Neuronal stem cell (in vitro differentiated cells): Measurements from ENCODE around the gene GLRB.

Experiments used
- DNase-seq: peaks from one replicate; pipeline ENCODE4 v3.0.0-alpha.2; 2013; ENCODE audit warnings: low spot score
- H2AFZ ChIP-seq: one replicate; pipeline ENCODE4 v1.6.1; 2013; ENCODE audit warnings: mild to moderate bottlenecking, low read length, inconsistent platforms
- H2AK5ac ChIP-seq: 2 replicates; pipeline ENCODE4 v1.6.1; 2013; ENCODE audit warnings: low read depth, mild to moderate bottlenecking, inconsistent platforms, low read length, moderate library complexity, mixed read lengths
- H2BK120ac ChIP-seq: 2 replicates; pipeline ENCODE4 v1.6.1; 2013; ENCODE audit warnings: low read depth, mild to moderate bottlenecking, inconsistent platforms, low read length, moderate library complexity, mixed read lengths
- H2BK12ac ChIP-seq: one replicate; pipeline ENCODE4 v1.6.1; 2013; ENCODE audit warnings: low read length, inconsistent platforms
- H2BK15ac ChIP-seq: 2 replicates; pipeline ENCODE4 v1.6.1; 2013; ENCODE audit warnings: mild to moderate bottlenecking, low read length, inconsistent platforms, mixed read lengths
- H2BK5ac ChIP-seq: one replicate; pipeline ENCODE4 v1.6.1; 2013; ENCODE audit warnings: inconsistent platforms, mild to moderate bottlenecking, low read length, moderate library complexity
- H3K14ac ChIP-seq: one replicate; pipeline ENCODE4 v1.6.1; 2013; ENCODE audit warnings: low read length, inconsistent platforms
- H3K18ac ChIP-seq: 2 replicates; pipeline ENCODE4 v1.6.1; 2013; ENCODE audit warnings: low read length, inconsistent platforms
- H3K23ac ChIP-seq: 2 replicates; pipeline ENCODE4 v1.6.1; 2013; ENCODE audit warnings: low read depth, mild to moderate bottlenecking, mixed read lengths, low read length, inconsistent platforms; ENCODE audit not compliant: poor library complexity
- H3K27ac ChIP-seq: replicated peaks from 3 replicates; pipeline ENCODE4 v1.5.1; 2013; ENCODE audit warnings: low read length, inconsistent platforms
- H3K27me3 ChIP-seq, 3 experiments: 2 replicates each; pipeline ENCODE4 v1.6.1; 2013; ENCODE audit warnings: low read length in 3 of 3, mild to moderate bottlenecking in 2 of 3, inconsistent platforms in 1 of 3, low read depth in 1 of 3, mixed read lengths in 1 of 3, moderate library complexity in 1 of 3; ENCODE audit not compliant: control insufficient read depth in 3 of 3, insufficient read depth in 3 of 3
- H3K36me3 ChIP-seq, 2 donors: replicated peaks in 1 of 2; 2 replicates each; pipeline ENCODE4 v1.6.1; 2013; ENCODE audit warnings: low read length in 2 of 2; ENCODE audit not compliant: control insufficient read depth in 2 of 2, insufficient read depth in 2 of 2
- H3K4ac ChIP-seq: 2 replicates; pipeline ENCODE4 v1.6.1; 2013; ENCODE audit warnings: inconsistent platforms, mild to moderate bottlenecking, low read length, moderate library complexity
- H3K4me1 ChIP-seq, 2 donors: 1 replicate in 1 of 2; 2 replicates in 1 of 2; pipeline ENCODE4 v1.6.1; 2013; ENCODE audit warnings: low read length in 2 of 2, low read depth in 1 of 2; ENCODE audit not compliant: control insufficient read depth in 2 of 2, insufficient read depth in 1 of 2
- H3K4me2 ChIP-seq: one replicate; pipeline ENCODE4 v1.6.1; 2013; ENCODE audit warnings: mild to moderate bottlenecking, low read length, inconsistent platforms; ENCODE audit not compliant: insufficient read depth, poor library complexity, severe bottlenecking
- H3K4me3 ChIP-seq, 2 donors: 2 replicates each; pipeline ENCODE4 v1.5.1; 2013; ENCODE audit warnings: low read length in 2 of 2, mild to moderate bottlenecking in 2 of 2, inconsistent platforms in 1 of 2, moderate library complexity in 1 of 2
- H3K79me1 ChIP-seq: one replicate; pipeline ENCODE4 v1.6.1; 2013; ENCODE audit warnings: low read depth, mild to moderate bottlenecking, inconsistent platforms, low read length, moderate library complexity
- H3K9ac ChIP-seq: one replicate; pipeline ENCODE4 v1.6.1; 2013; ENCODE audit warnings: mild to moderate bottlenecking, low read depth, low read length, inconsistent platforms; ENCODE audit not compliant: poor library complexity
- H3K9me3 ChIP-seq, 2 donors: replicated peaks in 1 of 2; 2 replicates each; pipeline versions ENCODE3 to v1.6.1; 2013; ENCODE audit warnings: low read length in 2 of 2, mild to moderate bottlenecking in 2 of 2, inconsistent platforms in 1 of 2, low read depth in 1 of 2, mixed read lengths in 1 of 2, moderate library complexity in 1 of 2; ENCODE audit not compliant: control insufficient read depth in 2 of 2, insufficient read depth in 1 of 2
- H4K8ac ChIP-seq: one replicate; pipeline ENCODE4 v1.6.1; 2013; ENCODE audit warnings: low read depth, mild to moderate bottlenecking, inconsistent platforms, low read length, moderate library complexity
- H4K91ac ChIP-seq: one replicate; pipeline ENCODE4 v1.6.1; 2013; ENCODE audit warnings: low read length, low read depth, mild to moderate bottlenecking, inconsistent platforms; ENCODE audit not compliant: poor library complexity
- WGBS, 2 donors: extraction: QIAGEN DNeasy Blood & Tissue Kit; methylation state at CpG; one replicate each; pipeline ENCODE4 v1.1.7; 2013; ENCODE audit warnings: missing lambda C conversion rate in 2 of 2, mixed read lengths in 1 of 2; ENCODE audit not compliant: insufficient read length in 2 of 2, insufficient replicate concordance in 1 of 2; ENCODE audit errors: extremely low coverage in 2 of 2; 5-methylcytosine and 5-hydroxymethylcytosine counted together

Gene GLRB

DNA sequence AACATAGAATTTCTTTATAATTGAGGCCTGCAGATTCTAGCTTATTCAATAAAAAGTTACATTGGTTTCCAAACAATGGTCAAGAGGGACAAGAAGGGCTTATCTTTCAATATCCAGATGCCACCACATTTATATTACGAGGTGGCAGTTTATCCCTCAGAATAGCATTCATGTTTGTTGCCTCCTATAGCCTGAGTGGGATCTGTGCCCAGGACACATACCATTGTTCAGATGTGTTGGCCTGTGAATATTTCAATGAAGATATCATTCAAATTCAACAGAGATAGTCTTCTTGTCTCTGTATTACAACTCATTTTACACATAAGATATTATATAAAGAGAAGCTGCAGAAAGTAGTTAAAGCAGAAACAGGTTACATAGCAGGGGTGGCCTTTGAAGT, 20.5 kb downstream of the GLRB start:
- Histone ChIP-seq H3K9me3 (no peaks in the 10 kb centered on the region), H2BK12ac (no peak overlapping the region), H2AK5ac (no peak overlapping the region), H3K4me2 (no peak overlapping the region), H2AFZ (no peak overlapping the region), H3K4ac (no peak overlapping the region), H3K79me1 (no peaks in the 10 kb centered on the region), H3K27ac (no peak overlapping the region), H3K14ac (no peak overlapping the region), H3K4me1 (no peaks in the 10 kb centered on the region), H2BK5ac (no peak overlapping the region), H3K23ac (no peak overlapping the region), H3K4me3 (no peak overlapping the region), H2BK15ac (no peak overlapping the region), H3K36me3 (no peaks in the 10 kb centered on the region), H3K18ac (no peak overlapping the region), H4K91ac (no peak overlapping the region), H2BK120ac (no peak overlapping the region), H3K9ac (no peak overlapping the region), H4K8ac (no peak overlapping the region), H3K27me3 (no peaks in the 10 kb centered on the region)
- no peak for DNase-seq
- WGBS, 2 donors: no CpG with 5 or more reads among the region's 1 CpG

GRCh38 chr4:157099506-157099905, 23.6 kb downstream of the GLRB start:
- WGBS, 2 donors: no CpG with 5 or more reads among the region's 4 CpGs
- H3K27ac ChIP-seq: no peak overlapping the region
- no peak overlapping the region for H3K14ac ChIP-seq
- no peak overlapping the region for H3K4ac ChIP-seq
- no peak overlapping the region for H4K8ac ChIP-seq
- H3K79me1 ChIP-seq: no peaks in the 10 kb centered on the region
- no peak overlapping the region for H3K4me2 ChIP-seq
- no peaks in the 10 kb centered on the region for H3K4me1 ChIP-seq
- H4K91ac ChIP-seq: no peak overlapping the region
- no peak overlapping the region for H3K23ac ChIP-seq
- no peaks in the 10 kb centered on the region for H3K9me3 ChIP-seq
- H3K36me3 ChIP-seq: no peaks in the 10 kb centered on the region
- H3K18ac ChIP-seq: no peak overlapping the region
- H3K4me3 ChIP-seq: no peak overlapping the region
- no peak overlapping the region for H3K9ac ChIP-seq
- H2BK15ac ChIP-seq: no peak overlapping the region
- no peak overlapping the region for H2BK12ac ChIP-seq
- DNase-seq: no peak
- no peak overlapping the region for H2BK5ac ChIP-seq
- no peak overlapping the region for H2AK5ac ChIP-seq
- H2BK120ac ChIP-seq: no peak overlapping the region
- H2AFZ ChIP-seq: no peak overlapping the region
- no peaks in the 10 kb centered on the region for H3K27me3 ChIP-seq

GRCh38 chr4:157104541-157104940, 28.6 kb downstream of the GLRB start:
- H4K91ac ChIP-seq: no peak overlapping the region
- no peak overlapping the region for H3K4me3 ChIP-seq
- no peak overlapping the region for H2BK15ac ChIP-seq
- no peaks in the 10 kb centered on the region for H3K27me3 ChIP-seq
- peaks cover 0 to 4% of the 10 kb centered on the region in 2 donors for H3K9me3 ChIP-seq
- H3K79me1 ChIP-seq: no peaks in the 10 kb centered on the region
- H3K14ac ChIP-seq: no peak overlapping the region
- no peak overlapping the region for H2AK5ac ChIP-seq
- no peak overlapping the region for H2BK12ac ChIP-seq
- H3K27ac ChIP-seq: no peak overlapping the region
- no peak overlapping the region for H3K23ac ChIP-seq
- H2AFZ ChIP-seq: no peak overlapping the region
- no peak overlapping the region for H4K8ac ChIP-seq
- no peak for DNase-seq
- H2BK5ac ChIP-seq: no peak overlapping the region
- H3K36me3 ChIP-seq: no peaks in the 10 kb centered on the region
- H3K4ac ChIP-seq: no peak overlapping the region
- no CpG with 5 or more reads among the region's 1 CpG for WGBS, 2 donors
- H3K18ac ChIP-seq: no peak overlapping the region
- H2BK120ac ChIP-seq: no peak overlapping the region
- no peaks in the 10 kb centered on the region for H3K4me1 ChIP-seq
- H3K4me2 ChIP-seq: no peak overlapping the region
- H3K9ac ChIP-seq: no peak overlapping the region

DNA sequence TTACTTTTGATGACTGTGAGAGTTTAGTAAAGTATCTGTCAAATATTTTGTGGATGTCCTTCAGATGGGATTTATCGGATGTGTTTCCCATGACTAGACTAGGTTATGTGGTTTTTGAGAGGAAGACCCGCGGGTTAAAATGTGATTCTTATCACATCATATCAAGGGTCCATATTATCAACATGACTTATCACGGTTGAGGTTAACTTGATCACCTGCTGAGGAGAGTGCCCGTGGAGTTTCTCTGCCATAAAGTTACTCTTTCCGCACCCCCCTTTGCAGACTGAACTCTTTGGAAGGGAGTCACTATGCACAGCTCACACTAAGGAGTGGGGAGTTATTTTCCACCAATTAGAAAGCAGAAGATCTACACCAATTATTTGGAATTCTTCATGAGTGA, 38.7 kb downstream of the GLRB start:
- Histone ChIP-seq H3K4me2 (no peak overlapping the region), H3K9ac (no peak overlapping the region), H2BK12ac (no peak overlapping the region), H3K27me3 (no peaks in the 10 kb centered on the region), H3K4me1 (no peaks in the 10 kb centered on the region), H4K8ac (no peak overlapping the region), H2BK5ac (no peak overlapping the region), H2AFZ (no peak overlapping the region), H3K4ac (no peak overlapping the region), H3K79me1 (no peaks in the 10 kb centered on the region), H2BK15ac (no peak overlapping the region), H2AK5ac (no peak overlapping the region), H3K14ac (no peak overlapping the region), H3K36me3 (no peaks in the 10 kb centered on the region), H3K9me3 (no peaks in the 10 kb centered on the region), H3K23ac (no peak overlapping the region), H4K91ac (no peak overlapping the region), H3K4me3 (no peak overlapping the region), H3K27ac (no peak overlapping the region), H2BK120ac (no peak overlapping the region), H3K18ac (no peak overlapping the region)
- no peak for DNase-seq
- WGBS, 2 donors: no CpG with 5 or more reads among the region's 6 CpGs
